Lower lobe of right lung (tissue), 2 donors: ENCODE data around the gene LMNTD2. TPM values are rescaled to one million over a fixed set of nuclear protein-coding genes. Genes with fewer than 3 reads are reported as not detected.
A peak's percentile ranks its signal among the peaks of the same experiment; 100 is the strongest.

Source experiments
- ATAC-seq, 2 donors: fragments of 200-7000 bp; cut with Tn5 transposase; one replicate each; pipeline ENCODE4 v1.9.1; 2020 to 2022; ENCODE audit warnings: mild to moderate bottlenecking in 2 of 2, moderate library complexity in 2 of 2
- DNase-seq: peaks from one replicate; pipeline ENCODE4 v3.0.0-alpha.2; 2020
- H3K27ac ChIP-seq: fragments of 200-600 bp; one replicate; pipeline ENCODE4 v1.8.0; 2022
- H3K27me3 ChIP-seq: fragments of 200-600 bp; one replicate; pipeline ENCODE4 v1.8.0; 2022; ENCODE audit warnings: low read depth
- H3K36me3 ChIP-seq: fragments of 200-600 bp; one replicate; pipeline ENCODE4 v1.8.0; 2022; ENCODE audit warnings: mild to moderate bottlenecking
- H3K4me1 ChIP-seq: fragments of 200-600 bp; one replicate; pipeline ENCODE4 v1.8.0; 2022
- H3K4me3 ChIP-seq: fragments of 200-600 bp; one replicate; pipeline ENCODE4 v1.8.0; 2022; ENCODE audit warnings: mild to moderate bottlenecking
- H3K9me3 ChIP-seq: fragments of 200-600 bp; one replicate; pipeline ENCODE4 v1.8.0; 2022
- intact Hi-C: fragments of 100-400 bp; cut with DNase I; formaldehyde crosslinking; loops from one replicate; pipeline ENCODE4 v1.11.0; 2022
- total RNA-seq: library from RNA; stranded (reverse); fragmentation: NEBNext Ultra II Directional; extraction: Animal tissue kit (Norgen Biotek cat#: 25700); gene quantifications from one replicate; pipeline ENCODE4 v1.2.1, GENCODE V29; 2021
- TF ChIP-seq, protein P1 (sequence below): fragments of 200-600 bp; IDR thresholded peaks from one replicate; pipeline ENCODE4 v1.8.0; 2022; ENCODE audit warnings: antibody characterized with exemption, mild to moderate bottlenecking
- donor health status: DM: no; HTN: yes; CAD: no; lungs with severe emphysema.

LMNTD2 gene
- total RNA-seq, 1 donor from 2014 or later = 6.0 TPM

- ATAC-seq (no peak), DNase-seq (no peak)
- Histone ChIP-seq H3K9me3 (no peaks in the 10 kb centered on the region), H3K27me3 (peaks cover 18% of the 10 kb centered on the region), H3K4me1 (no peaks in the 10 kb centered on the region), H3K27ac (no peak overlapping the region), H3K4me3 (no peak overlapping the region), H3K36me3 (no peaks in the 10 kb centered on the region)
- TF ChIP-seq, protein P1, sequence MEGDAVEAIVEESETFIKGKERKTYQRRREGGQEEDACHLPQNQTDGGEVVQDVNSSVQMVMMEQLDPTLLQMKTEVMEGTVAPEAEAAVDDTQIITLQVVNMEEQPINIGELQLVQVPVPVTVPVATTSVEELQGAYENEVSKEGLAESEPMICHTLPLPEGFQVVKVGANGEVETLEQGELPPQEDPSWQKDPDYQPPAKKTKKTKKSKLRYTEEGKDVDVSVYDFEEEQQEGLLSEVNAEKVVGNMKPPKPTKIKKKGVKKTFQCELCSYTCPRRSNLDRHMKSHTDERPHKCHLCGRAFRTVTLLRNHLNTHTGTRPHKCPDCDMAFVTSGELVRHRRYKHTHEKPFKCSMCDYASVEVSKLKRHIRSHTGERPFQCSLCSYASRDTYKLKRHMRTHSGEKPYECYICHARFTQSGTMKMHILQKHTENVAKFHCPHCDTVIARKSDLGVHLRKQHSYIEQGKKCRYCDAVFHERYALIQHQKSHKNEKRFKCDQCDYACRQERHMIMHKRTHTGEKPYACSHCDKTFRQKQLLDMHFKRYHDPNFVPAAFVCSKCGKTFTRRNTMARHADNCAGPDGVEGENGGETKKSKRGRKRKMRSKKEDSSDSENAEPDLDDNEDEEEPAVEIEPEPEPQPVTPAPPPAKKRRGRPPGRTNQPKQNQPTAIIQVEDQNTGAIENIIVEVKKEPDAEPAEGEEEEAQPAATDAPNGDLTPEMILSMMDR = no peak
- intact Hi-C loops = no loop called here
Measured at GRCh38 chr11:548700-549603, 11.6 kb downstream of the LMNTD2 start.

DNA sequence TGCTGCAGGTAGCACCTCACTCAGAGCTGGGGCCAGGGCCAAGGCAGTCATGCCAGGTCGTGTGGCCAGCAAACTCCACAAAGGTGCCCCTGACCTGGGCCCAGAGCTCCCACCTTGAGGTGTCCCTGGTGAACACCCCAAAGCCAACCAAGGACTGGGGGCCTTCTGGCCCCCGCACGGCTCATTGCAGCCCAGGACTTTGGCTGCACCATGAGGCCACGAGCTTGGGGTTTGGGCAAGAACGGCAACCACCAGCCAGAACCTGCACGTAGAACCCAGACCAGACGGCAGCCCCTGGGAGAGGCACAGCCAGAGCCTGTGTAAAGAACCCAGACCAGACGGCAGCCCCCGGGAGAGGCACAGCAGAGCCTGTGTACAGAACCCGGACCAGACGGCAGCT is 15.4 kb downstream of the LMNTD2 start:
- ATAC-seq (no peak), DNase-seq (no peak)
- H3K27ac ChIP-seq = no peak overlapping the region
- intact Hi-C loops = no loop called here
- TF ChIP-seq, protein P1 = no peak
- H3K4me3 ChIP-seq = no peak overlapping the region
- no peaks in the 10 kb centered on the region for H3K9me3 ChIP-seq
- no peaks in the 10 kb centered on the region for H3K27me3 ChIP-seq
- no peaks in the 10 kb centered on the region for H3K4me1 ChIP-seq
- H3K36me3 ChIP-seq = no peaks in the 10 kb centered on the region

DNA sequence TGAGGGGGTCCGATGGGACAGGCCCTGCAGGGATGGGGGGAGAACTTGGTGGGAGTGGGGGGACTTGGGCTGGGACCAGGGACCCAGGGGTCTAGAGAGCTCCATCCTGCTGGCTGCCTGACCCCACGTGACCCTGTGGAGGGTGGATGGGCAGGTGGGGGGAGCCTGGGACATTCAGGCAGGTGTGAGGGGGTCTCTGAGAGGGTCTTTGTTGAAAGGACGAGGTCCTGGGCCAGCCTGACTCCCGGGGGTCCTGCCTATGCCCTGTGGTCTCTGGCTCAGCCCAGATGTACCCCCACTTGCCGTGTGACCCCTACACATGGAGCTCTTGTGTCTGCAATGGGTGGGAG is 15.7 kb downstream of the LMNTD2 start:
- ATAC-seq (peak in 1 of 2 donors; percentile 2), DNase-seq (no peak)
- TF ChIP-seq, protein P1 = no peak
- Histone ChIP-seq H3K4me1 (no peaks in the 10 kb centered on the region), H3K27ac (no peak overlapping the region), H3K36me3 (no peaks in the 10 kb centered on the region), H3K27me3 (no peaks in the 10 kb centered on the region), H3K4me3 (no peak overlapping the region), H3K9me3 (no peaks in the 10 kb centered on the region)
- intact Hi-C loops = no loop called here

- DNase-seq (peak; percentile 40), ATAC-seq (no peak)
- TF ChIP-seq, protein P1 = no peak
Measured at GRCh38 chr11:541433-541885, 19.1 kb downstream of the LMNTD2 start.

GRCh38 chr11:540583-541432 is 19.7 kb downstream of the LMNTD2 start:
- peak; percentile 37 for DNase-seq
- no peaks in the 10 kb centered on the region for H3K36me3 ChIP-seq
- peaks cover 4% of the 10 kb centered on the region for H3K27me3 ChIP-seq
- ATAC-seq = no peak
- H3K27ac ChIP-seq = no peak overlapping the region
- peaks cover 21% of the 10 kb centered on the region for H3K4me1 ChIP-seq
- no peak overlapping the region for H3K4me3 ChIP-seq
- H3K9me3 ChIP-seq = no peaks in the 10 kb centered on the region
- intact Hi-C loops = no loop called here
- TF ChIP-seq, protein P1 = no peak

More at GRCh38 chr11:541433-541885, 19.1 kb downstream of the LMNTD2 start:
- Histone ChIP-seq H3K9me3 (no peaks in the 10 kb centered on the region), H3K4me1 (peaks cover 16% of the 10 kb centered on the region), H3K27me3 (peaks cover 4% of the 10 kb centered on the region), H3K4me3 (no peak overlapping the region), H3K27ac (no peak overlapping the region), H3K36me3 (no peaks in the 10 kb centered on the region)
- intact Hi-C loops = no loop called here
